COR-L47 (cell line): Measurements from ENCODE around the gene CFAP157.

ENCODE experiments used
- DNase-seq: peaks from one replicate; lab custom pipeline; 2025; lab: John Stamatoyannopoulos, UW

CFAP157 gene

GRCh38 chr9:127762111-127762676 lies 55.4 kb downstream of the CFAP157 start:
- DNase-seq = no peak

- DNase-seq = no peak
Measured at GRCh38 chr9:127763918-127764384, 57.2 kb downstream of the CFAP157 start.

DNA sequence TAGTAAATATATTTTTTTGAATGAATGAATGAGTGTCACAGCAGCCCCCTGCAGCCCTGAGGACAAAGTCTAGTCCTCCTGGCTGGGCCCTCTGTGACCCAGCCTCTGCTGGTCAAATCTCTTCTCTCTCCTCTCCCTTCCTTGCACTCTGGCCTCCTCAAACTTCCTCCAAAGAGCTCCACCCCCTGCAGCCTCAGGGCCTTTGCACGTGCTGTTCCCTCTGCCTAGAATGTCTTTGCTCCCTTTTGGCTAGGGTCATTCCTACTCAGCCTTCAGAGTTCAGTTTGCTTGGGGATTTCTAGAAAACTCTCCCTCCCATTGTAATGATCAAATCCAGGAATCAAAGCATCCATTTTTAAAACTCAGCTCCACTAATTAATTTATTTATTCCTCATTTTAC lies 58.6 kb downstream of the CFAP157 start:
- no peak for DNase-seq
